Measurements from ENCODE around the gene MCM5. TPM values are rescaled to one million over a fixed set of nuclear protein-coding genes. Genes with fewer than 3 reads are reported as not detected.
A peak's percentile ranks its signal among the peaks of the same experiment; 100 is the strongest.

The MCM5 gene
- total and polyA plus RNA-seq, 2 donors from 2014 or later: 10.2 to 26.4 TPM

DNA sequence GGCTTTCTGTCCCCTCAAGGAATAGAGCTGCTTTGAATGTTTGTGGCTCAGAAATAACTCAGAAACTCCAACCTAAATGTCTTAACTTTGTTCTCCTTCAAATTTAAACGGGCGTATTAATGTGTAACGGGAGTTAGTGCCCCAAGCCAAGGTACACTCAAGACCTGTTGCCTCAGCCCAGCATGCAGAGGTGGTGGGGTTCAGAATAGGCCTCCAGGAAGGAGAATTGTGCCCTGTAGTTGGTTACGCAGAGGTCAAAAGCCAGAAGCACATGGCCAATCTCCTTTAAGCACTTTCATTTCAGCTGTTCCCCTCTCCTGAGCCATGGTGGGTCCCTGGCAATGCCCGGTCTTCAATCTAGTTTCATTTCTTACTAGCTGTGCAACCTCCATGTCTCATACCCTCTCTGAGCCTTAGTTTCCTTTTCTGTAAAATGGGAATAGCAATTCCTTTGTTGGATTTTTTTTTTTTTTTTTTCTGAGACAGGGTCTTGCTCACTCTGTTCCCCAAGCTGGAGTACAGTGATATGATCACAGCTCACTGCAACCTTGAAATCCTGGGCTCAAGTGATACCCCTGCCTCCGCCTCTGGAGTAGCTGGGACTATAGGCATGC lies 14.9 kb upstream of the MCM5 start:
- peak overlapping the region in 2 of 3 donors; percentile 26 to 88 for H3K4me3 ChIP-seq (ENCODE audit: low read length in 3 of 3)
- H3K27ac ChIP-seq (ENCODE audit: low read depth in 2 of 2, low read length in 2 of 2): peak overlapping the region; percentile 42 to 47
- no peaks in the 10 kb centered on the region for H3K27me3 ChIP-seq (ENCODE audit: control insufficient read depth, insufficient read depth, low read length)
- TF ChIP-seq, protein P1, sequence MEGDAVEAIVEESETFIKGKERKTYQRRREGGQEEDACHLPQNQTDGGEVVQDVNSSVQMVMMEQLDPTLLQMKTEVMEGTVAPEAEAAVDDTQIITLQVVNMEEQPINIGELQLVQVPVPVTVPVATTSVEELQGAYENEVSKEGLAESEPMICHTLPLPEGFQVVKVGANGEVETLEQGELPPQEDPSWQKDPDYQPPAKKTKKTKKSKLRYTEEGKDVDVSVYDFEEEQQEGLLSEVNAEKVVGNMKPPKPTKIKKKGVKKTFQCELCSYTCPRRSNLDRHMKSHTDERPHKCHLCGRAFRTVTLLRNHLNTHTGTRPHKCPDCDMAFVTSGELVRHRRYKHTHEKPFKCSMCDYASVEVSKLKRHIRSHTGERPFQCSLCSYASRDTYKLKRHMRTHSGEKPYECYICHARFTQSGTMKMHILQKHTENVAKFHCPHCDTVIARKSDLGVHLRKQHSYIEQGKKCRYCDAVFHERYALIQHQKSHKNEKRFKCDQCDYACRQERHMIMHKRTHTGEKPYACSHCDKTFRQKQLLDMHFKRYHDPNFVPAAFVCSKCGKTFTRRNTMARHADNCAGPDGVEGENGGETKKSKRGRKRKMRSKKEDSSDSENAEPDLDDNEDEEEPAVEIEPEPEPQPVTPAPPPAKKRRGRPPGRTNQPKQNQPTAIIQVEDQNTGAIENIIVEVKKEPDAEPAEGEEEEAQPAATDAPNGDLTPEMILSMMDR (IDR thresholded peaks at IDR 0.05; ENCODE audit: borderline replicate concordance, extremely low read depth, insufficient read depth): no peak
- intact Hi-C loops (cut with DNase I): no loop called here
- peaks cover 0 to 9% (median 0%) of the 10 kb centered on the region in 3 donors for H3K36me3 ChIP-seq (ENCODE audit: control insufficient read depth in 2 of 3, insufficient read depth in 3 of 3, low read length in 3 of 3)
- H3K4me1 ChIP-seq (ENCODE audit: control insufficient read depth in 2 of 3, insufficient read depth in 2 of 3, low read depth in 1 of 3, low read length in 3 of 3): peaks cover 0 to 9% (median 6%) of the 10 kb centered on the region in 3 donors
- FAIRE-seq: no peak
- DNase-seq: no peak
- H3K9me3 ChIP-seq (ENCODE audit: control insufficient read depth in 2 of 3, insufficient read depth in 1 of 3, low read length in 3 of 3): no peaks in the 10 kb centered on the region
- no peak overlapping the region for H3K9ac ChIP-seq (ENCODE audit: low read length in 3 of 3)

GRCh38 chr22:35386670-35387288 lies 13.2 kb upstream of the MCM5 start:
- Histone ChIP-seq H3K9ac (ENCODE audit: low read length in 3 of 3) (no peak overlapping the region), H3K36me3 (ENCODE audit: control insufficient read depth in 2 of 3, insufficient read depth in 3 of 3, low read length in 3 of 3) (peaks cover 0 to 9% (median 0%) of the 10 kb centered on the region in 3 donors), H3K27me3 (ENCODE audit: control insufficient read depth, insufficient read depth, low read length) (no peaks in the 10 kb centered on the region), H3K27ac (ENCODE audit: low read depth in 2 of 2, low read length in 2 of 2) (no peak overlapping the region), H3K9me3 (ENCODE audit: control insufficient read depth in 2 of 3, insufficient read depth in 1 of 3, low read length in 3 of 3) (no peaks in the 10 kb centered on the region), H3K4me3 (ENCODE audit: low read length in 3 of 3) (no peak overlapping the region), H3K4me1 (ENCODE audit: control insufficient read depth in 2 of 3, insufficient read depth in 2 of 3, low read depth in 1 of 3, low read length in 3 of 3) (peaks cover 0 to 2% (median 0%) of the 10 kb centered on the region in 3 donors)
- no peak for FAIRE-seq
- intact Hi-C loops (cut with DNase I): no loop called here
- TF ChIP-seq, protein P1 (IDR thresholded peaks at IDR 0.05; ENCODE audit: borderline replicate concordance, extremely low read depth, insufficient read depth): no peak
- DNase-seq: no peak

GRCh38 chr22:35390933-35391332 lies 9.0 kb upstream of the MCM5 start:
- TF ChIP-seq, protein P1 (IDR thresholded peaks at IDR 0.05; ENCODE audit: borderline replicate concordance, extremely low read depth, insufficient read depth): no peak
- no peaks in the 10 kb centered on the region for H3K9me3 ChIP-seq (ENCODE audit: control insufficient read depth in 2 of 3, insufficient read depth in 1 of 3, low read length in 3 of 3)
- FAIRE-seq (no peak), DNase-seq (no peak)
- H3K9ac ChIP-seq (ENCODE audit: low read length in 3 of 3): no peak overlapping the region
- H3K27me3 ChIP-seq (ENCODE audit: control insufficient read depth, insufficient read depth, low read length): no peaks in the 10 kb centered on the region
- peaks cover 0 to 2% (median 0%) of the 10 kb centered on the region in 3 donors for H3K4me1 ChIP-seq (ENCODE audit: control insufficient read depth in 2 of 3, insufficient read depth in 2 of 3, low read depth in 1 of 3, low read length in 3 of 3)
- H3K27ac ChIP-seq (ENCODE audit: low read depth in 2 of 2, low read length in 2 of 2): no peak overlapping the region
- peaks cover 0 to 3% (median 0%) of the 10 kb centered on the region in 3 donors for H3K36me3 ChIP-seq (ENCODE audit: control insufficient read depth in 2 of 3, insufficient read depth in 3 of 3, low read length in 3 of 3)
- intact Hi-C loops (cut with DNase I): no loop called here
- no peak overlapping the region for H3K4me3 ChIP-seq (ENCODE audit: low read length in 3 of 3)

Measured in kidney (tissue), 14 donors.